GM12874 (cell line): Measurements from ENCODE around the gene RINL.

Experiments
- TF ChIP-seq, protein P1 (sequence below): IDR thresholded peaks from 2 replicates; pipeline ENCODE4 v1.5.1; 2011; ENCODE audit warnings: low read depth, mild to moderate bottlenecking, control low read depth, low read length, moderate library complexity; ENCODE audit not compliant: insufficient read depth

Gene RINL

DNA sequence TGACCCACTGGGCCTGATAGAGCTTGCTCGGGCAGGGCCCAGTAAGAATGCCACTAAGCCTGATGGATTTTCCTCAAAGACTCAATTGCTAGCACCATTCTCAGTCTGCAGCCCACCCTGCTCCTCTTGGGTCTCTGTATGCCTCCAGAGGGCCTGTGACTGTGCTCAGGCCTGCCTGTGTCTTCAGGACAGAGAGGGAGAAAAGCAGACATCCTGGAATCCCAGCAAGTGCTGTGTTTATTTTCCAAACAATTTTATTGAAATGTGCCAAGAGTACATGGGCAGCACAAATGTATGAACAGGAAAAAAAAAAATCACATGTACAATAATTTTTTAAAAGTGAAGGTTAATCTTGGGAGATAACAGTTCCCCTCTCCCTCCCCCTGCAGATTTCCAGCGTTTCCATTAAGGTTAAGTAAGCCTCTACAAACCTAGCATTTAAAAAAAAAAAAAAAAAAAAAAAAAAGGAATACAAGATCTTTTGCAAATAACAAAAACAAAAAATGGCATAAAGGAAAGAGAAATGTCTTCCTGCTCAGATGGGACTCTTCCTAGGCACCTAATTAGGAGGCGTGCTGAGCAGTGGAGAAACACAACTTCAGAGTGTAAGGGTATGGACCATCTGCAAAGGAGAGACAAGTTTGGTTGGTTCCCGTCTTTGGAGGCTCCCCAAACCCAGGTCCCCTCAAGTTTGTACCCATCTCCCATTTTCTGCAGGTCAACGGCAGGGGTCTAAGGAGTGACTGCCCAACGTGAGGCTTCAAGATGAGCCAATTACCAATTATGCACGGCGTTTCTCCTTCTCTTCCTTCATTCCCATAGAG lies 41.7 kb downstream of the RINL start:
- TF ChIP-seq, protein P1, sequence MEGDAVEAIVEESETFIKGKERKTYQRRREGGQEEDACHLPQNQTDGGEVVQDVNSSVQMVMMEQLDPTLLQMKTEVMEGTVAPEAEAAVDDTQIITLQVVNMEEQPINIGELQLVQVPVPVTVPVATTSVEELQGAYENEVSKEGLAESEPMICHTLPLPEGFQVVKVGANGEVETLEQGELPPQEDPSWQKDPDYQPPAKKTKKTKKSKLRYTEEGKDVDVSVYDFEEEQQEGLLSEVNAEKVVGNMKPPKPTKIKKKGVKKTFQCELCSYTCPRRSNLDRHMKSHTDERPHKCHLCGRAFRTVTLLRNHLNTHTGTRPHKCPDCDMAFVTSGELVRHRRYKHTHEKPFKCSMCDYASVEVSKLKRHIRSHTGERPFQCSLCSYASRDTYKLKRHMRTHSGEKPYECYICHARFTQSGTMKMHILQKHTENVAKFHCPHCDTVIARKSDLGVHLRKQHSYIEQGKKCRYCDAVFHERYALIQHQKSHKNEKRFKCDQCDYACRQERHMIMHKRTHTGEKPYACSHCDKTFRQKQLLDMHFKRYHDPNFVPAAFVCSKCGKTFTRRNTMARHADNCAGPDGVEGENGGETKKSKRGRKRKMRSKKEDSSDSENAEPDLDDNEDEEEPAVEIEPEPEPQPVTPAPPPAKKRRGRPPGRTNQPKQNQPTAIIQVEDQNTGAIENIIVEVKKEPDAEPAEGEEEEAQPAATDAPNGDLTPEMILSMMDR, result no peak

DNA sequence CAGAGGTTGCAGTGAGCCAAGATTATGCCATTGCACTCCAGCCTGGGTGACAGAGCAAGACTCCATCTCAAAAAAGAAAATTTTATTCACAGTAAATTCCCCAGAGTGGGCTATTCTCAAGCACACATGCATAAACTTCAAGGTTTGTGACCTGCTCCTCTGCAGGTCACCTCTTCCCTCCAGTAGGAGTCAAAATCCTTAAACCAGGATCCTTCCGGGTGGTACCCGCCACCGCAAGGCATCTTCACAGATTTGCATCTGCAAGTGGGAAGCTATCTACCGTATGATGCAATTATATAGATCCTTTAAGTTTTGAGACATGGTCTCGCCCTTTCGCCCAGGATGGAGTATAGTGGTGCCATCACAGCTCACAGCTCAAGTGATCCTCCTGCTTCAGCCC lies 43.5 kb downstream of the RINL start:
- TF ChIP-seq, protein P1, result no peak

DNA sequence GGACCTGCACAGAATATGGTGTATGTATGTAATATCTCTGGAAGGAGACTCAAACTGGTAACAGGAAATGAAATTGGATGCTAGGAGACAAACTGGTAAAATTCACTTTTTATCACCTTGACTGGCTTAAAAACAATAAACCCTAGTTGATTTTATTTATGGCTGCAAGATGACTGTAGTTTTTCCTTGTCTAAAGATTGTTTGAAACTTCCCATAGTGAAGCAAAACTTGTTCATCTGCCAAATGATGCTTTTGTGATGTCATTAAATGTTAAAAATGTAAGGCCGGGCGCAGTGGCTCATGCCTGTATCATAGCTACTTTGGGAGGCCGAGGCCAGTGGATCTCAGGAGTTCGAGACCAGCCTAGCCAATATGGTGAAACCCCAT lies 44.0 kb downstream of the RINL start:
- TF ChIP-seq, protein P1, result no peak

DNA sequence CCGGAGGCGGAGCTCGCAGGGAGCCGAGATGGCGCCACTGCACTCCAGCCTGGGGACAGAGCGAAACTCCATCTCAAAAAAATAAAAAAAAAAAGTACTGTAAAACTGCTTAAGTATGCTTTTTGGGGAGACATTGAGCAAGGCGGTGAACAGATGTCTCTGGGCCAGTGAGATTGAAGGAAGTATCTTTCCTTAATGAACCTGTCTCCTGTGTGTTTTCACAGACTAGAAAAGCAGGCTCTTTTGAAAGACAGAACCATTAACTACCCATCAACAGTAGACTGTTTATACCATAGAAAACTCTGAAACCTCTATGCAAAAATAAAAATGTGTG lies 45.0 kb downstream of the RINL start:
- TF ChIP-seq, protein P1, result no peak

DNA sequence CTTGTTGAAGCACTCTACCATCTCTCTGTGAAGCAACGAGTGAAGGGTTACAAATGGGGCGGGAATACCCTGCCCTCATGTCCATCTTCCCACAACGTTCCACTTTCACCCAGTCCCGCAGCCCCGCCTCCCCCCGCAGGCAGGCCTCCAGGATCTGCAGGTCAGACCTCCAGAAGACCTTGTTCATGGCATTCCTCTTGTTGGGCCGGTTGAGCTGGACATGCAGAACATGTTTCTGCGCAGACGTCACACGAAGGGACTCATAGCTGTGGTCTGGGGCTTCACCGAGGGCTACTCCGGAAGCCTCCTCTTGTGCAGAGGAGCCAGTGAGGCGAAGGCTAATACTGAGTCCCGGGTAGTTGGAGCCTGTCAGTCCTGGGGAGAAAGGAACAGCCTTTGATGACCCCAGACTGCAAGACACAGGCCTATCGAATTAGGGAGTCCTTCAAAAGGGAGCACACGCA lies 46.9 kb downstream of the RINL start:
- TF ChIP-seq, protein P1, result no peak

DNA sequence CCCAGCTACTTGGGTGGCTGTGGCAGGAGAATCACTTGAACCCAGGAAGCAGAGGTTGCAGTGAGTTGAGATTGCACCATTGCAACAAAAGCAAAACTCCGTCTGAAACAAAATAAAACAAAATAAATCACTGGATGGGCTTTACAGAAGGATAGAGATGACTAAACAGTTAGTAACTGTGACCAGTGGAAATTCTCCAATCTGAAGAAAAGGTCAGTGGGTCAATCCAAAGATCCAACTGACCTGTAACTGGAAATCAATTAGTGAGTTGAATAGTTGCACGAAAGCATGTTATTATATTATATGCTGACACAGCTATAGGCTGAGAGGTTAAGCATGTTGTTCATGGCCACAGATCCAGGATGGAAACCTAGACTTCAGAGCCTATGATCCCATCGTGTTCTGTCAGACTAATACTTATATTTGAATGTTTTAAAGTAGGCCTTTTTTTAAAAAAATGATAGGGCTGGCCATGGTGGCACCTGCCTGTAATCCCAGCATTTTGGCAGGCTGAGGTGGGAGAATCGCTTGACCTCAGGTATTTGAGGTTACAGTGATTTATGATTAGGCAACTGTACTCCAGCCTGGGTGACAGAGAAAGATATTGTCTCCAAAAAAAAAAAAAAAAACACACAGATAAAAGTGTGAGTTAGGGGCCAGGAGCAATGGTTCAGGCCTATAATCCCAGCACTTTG lies 47.9 kb downstream of the RINL start:
- TF ChIP-seq, protein P1, result no peak

DNA sequence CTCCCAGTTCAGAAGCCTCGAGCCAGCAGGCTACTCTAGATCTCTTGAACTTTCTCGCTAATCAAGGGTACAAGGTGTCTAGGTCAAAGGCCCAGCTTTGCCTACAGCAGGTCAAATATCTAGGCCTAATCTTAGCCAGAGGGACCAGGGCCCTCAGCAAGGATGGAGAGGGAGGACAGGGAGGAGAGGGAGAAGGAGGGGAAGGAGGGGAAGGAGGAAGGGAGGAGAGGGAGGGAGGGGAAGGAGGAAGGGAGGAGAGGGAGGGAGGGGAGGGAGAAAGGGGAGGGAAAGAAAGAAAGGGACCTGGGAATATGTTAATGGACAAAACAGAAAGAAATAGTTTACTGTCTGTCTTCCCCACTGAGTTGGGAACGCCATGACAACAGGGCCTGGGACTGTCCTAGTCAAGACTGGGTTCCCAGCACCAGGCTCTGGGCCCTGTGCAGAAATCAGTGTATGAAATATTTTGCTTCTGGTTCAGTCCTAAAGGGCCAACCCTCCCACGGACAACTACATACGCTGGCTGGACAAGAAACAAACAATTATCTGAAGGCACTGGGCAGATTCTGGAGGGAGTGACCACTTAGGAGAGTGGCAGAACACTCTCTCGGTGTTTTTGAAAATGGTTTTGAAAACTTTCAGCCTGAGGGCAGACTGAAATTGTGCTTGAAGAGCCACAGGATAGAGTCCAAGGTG lies 51.1 kb downstream of the RINL start:
- TF ChIP-seq, protein P1, result no peak
